K562 (cell line): ENCODE results near the gene ARV1. TPM values are rescaled to one million over a fixed set of nuclear protein-coding genes. Genes with fewer than 3 reads are reported as not detected.

Source experiments
- ATAC-seq: fragments of 200-7000 bp; cut with Tn5 transposase; 3 replicates; pipeline ENCODE4 v1.9.1; 2020; ENCODE audit warnings: moderate library complexity
- BruUV-seq: library from RNA; stranded (reverse); fragments of 400-500 nt; replicated peaks from 2 replicates; lab custom pipeline; 2021; lab: Mats Ljungman, UMichigan
- CTCF ChIA-PET: fragments of 300-600 bp; formaldehyde crosslinking; extraction: SDS; loops from one replicate; lab custom pipeline; 2021; ENCODE audit warnings: low intra/inter-chr PET ratio; lab: Yijun Ruan, JAX
- POLR2A ChIA-PET: fragments of 300-600, 350-650 bp; sonication (Branson Sonifier 250); formaldehyde crosslinking; extraction: SDS; loops from one replicate; lab custom pipeline; 2021; ENCODE audit warnings: antibody characterized with exemption, inconsistent platforms; lab: Yijun Ruan, JAX
- DNase-seq, 4 experiments: peaks; one replicate each; pipeline versions ENCODE4 v3.0.0 to v3.0.0-alpha.2; 2011 to 2018; ENCODE audit warnings: low spot score in 3 of 4, mixed read lengths in 3 of 4; ENCODE audit errors: extremely low read depth in 1 of 4
- FAIRE-seq: peaks from 2 replicates; lab custom pipeline; 2011; peaks lifted over from hg19 to GRCh38; lab: Jason Lieb, UNC
- H2AFZ ChIP-seq: 2 replicates; pipeline ENCODE4 v1.6.0; 2011; ENCODE audit warnings: low read depth, low read length, control low read depth, inconsistent platforms
- H3K27ac ChIP-seq: fragments of 200-600 bp; 3 replicates; pipeline ENCODE4 v1.8.0; 2011; ENCODE audit warnings: low read depth, mild to moderate bottlenecking, control low read depth, inconsistent platforms, low read length, moderate library complexity, mixed read lengths; ENCODE audit errors: extremely low read depth
- H3K27me3 ChIP-seq, 2 experiments: fragments of 300-600 bp in 1 of 2; 2 replicates in 1 of 2; 3 replicates in 1 of 2; pipeline versions ENCODE4 v1.6.0 to v1.8.0; 2011; ENCODE audit warnings: inconsistent platforms in 2 of 2, low read length in 2 of 2, mild to moderate bottlenecking in 1 of 2, mixed read lengths in 1 of 2, moderate library complexity in 1 of 2; ENCODE audit not compliant: control insufficient read depth in 2 of 2, insufficient read depth in 2 of 2
- H3K36me3 ChIP-seq: fragments of 300-600 bp; 3 replicates; pipeline ENCODE4 v1.8.0; 2011; ENCODE audit warnings: mild to moderate bottlenecking, low read length, inconsistent platforms; ENCODE audit not compliant: control insufficient read depth, insufficient read depth
- H3K4me1 ChIP-seq, 2 experiments: fragments of 200-600 bp in 1 of 2; replicated peaks in 1 of 2; 2 replicates in 1 of 2; 3 replicates in 1 of 2; pipeline versions ENCODE4 v1.5.1 to v1.8.0; 2011; ENCODE audit warnings: inconsistent platforms in 2 of 2, low read length in 2 of 2, mild to moderate bottlenecking in 1 of 2, mixed read lengths in 1 of 2, moderate library complexity in 1 of 2; ENCODE audit not compliant: control insufficient read depth in 2 of 2, insufficient read depth in 2 of 2
- H3K4me2 ChIP-seq: 2 replicates; pipeline ENCODE4 v1.6.1; 2011; ENCODE audit warnings: low read length, control low read depth, inconsistent platforms, mixed read lengths; ENCODE audit not compliant: insufficient read depth
- H3K4me3 ChIP-seq: fragments of 200-600 bp; sonication (generic), shearing (Covaris generic); 2 replicates; pipeline ENCODE4 v1.5.1; 2016; ENCODE audit warnings: control low read depth, inconsistent platforms
- H3K79me2 ChIP-seq: fragments of 200-600 bp; 3 replicates; pipeline ENCODE4 v1.8.0; 2011; ENCODE audit warnings: low read length, inconsistent platforms; ENCODE audit not compliant: control insufficient read depth, insufficient read depth
- H3K9ac ChIP-seq, 2 experiments: 2 replicates each; pipeline versions ENCODE4 v1.6.0 to v1.6.1; 2011; ENCODE audit warnings: low read depth in 2 of 2, low read length in 2 of 2, control low read depth in 1 of 2, inconsistent platforms in 1 of 2, mild to moderate bottlenecking in 1 of 2, mixed read lengths in 1 of 2; ENCODE audit not compliant: insufficient read depth in 1 of 2
- H3K9me1 ChIP-seq: one replicate; pipeline ENCODE4 v1.6.0; 2011; ENCODE audit warnings: inconsistent platforms, mild to moderate bottlenecking, low read length, moderate library complexity; ENCODE audit not compliant: control insufficient read depth, insufficient read depth
- H3K9me3 ChIP-seq: replicated peaks from 2 replicates; pipeline ENCODE4 v1.5.1; 2011; ENCODE audit warnings: low read depth, low read length, inconsistent platforms; ENCODE audit not compliant: control insufficient read depth, insufficient read depth
- H4K20me1 ChIP-seq: replicated peaks from 2 replicates; pipeline ENCODE4 v1.6.1; 2011; ENCODE audit warnings: low read length, inconsistent platforms, mixed read lengths; ENCODE audit not compliant: control insufficient read depth, insufficient read depth
- ARID1B ChIP-seq: fragments of 450-650 bp; IDR thresholded peaks from 2 replicates; pipeline ENCODE4 v1.6.1; 2016; ENCODE audit warnings: antibody characterized with exemption, mild to moderate bottlenecking, inconsistent platforms
- C11orf30 ChIP-seq: fragments of 450-650 bp; IDR thresholded peaks from 2 replicates; pipeline ENCODE4 v1.6.1; 2016; ENCODE audit warnings: low read depth, mild to moderate bottlenecking
- HLTF ChIP-seq: fragments of 450-650 bp; IDR thresholded peaks from 2 replicates; pipeline ENCODE4 v1.6.1; 2016
- HMBOX1 ChIP-seq: sonication (generic); IDR thresholded peaks from 2 replicates; pipeline ENCODE4 v1.6.1; 2016
- IRF1 ChIP-seq: sonication (generic); formaldehyde crosslinking; IDR thresholded peaks from 2 replicates; pipeline ENCODE4 v1.8.0; 2022; ENCODE audit warnings: missing genetic modification reagents, mild to moderate bottlenecking, borderline replicate concordance
- L3MBTL2 ChIP-seq: fragments of 450-650 bp; IDR thresholded peaks from 2 replicates; pipeline ENCODE4 v1.6.1; 2016; ENCODE audit warnings: mild to moderate bottlenecking, moderate library complexity
- MEIS2 ChIP-seq: fragments of 450-650 bp; IDR thresholded peaks from 2 replicates; pipeline ENCODE4 v1.6.1; 2014; ENCODE audit warnings: mild to moderate bottlenecking; ENCODE audit not compliant: partially characterized antibody
- PCBP2 ChIP-seq: fragments of 200-400 bp; formaldehyde crosslinking; IDR thresholded peaks from 2 replicates; pipeline ENCODE4 v1.6.1; 2018; ENCODE audit warnings: low read length, low read depth, mild to moderate bottlenecking, moderate library complexity; ENCODE audit not compliant: poor library complexity, severe bottlenecking
- TEAD1 ChIP-seq, 2 experiments: fragments of 450-650 bp in 1 of 2; sonication (generic) in 1 of 2; formaldehyde crosslinking; IDR thresholded peaks; 2 replicates each; pipeline versions ENCODE4 v1.4.0 to v1.8.0; 2020 to 2022; ENCODE audit warnings: mild to moderate bottlenecking in 2 of 2, missing genetic modification reagents in 1 of 2
- TRIM28 ChIP-seq: fragments of 450-650 bp; IDR thresholded peaks from 2 replicates; pipeline ENCODE4 v1.6.1; 2017
- ZC3H4 ChIP-seq: sonication (generic); formaldehyde crosslinking; IDR thresholded peaks from 2 replicates; pipeline ENCODE4 v1.9.0; 2021; ENCODE audit warnings: missing genetic modification reagents, borderline replicate concordance
- ZNF175 ChIP-seq: fragments of 200-800 bp; sonication (Bioruptor generic); IDR thresholded peaks from 2 replicates; pipeline ENCODE4 v1.6.1; 2016; ENCODE audit warnings: low read depth, mild to moderate bottlenecking, missing genetic modification characterization, missing compliant biosample characterization
- ZNF184 ChIP-seq: sonication (generic); formaldehyde crosslinking; IDR thresholded peaks from 2 replicates; pipeline ENCODE4 v1.5.0; 2020; ENCODE audit warnings: missing genetic modification reagents
- ZNF239 ChIP-seq: fragments of 250-450 bp; sonication (Bioruptor Pico); IDR thresholded peaks from 2 replicates; pipeline ENCODE4 v1.4.0; 2020; ENCODE audit warnings: mild to moderate bottlenecking
- ZNF384 ChIP-seq: IDR thresholded peaks from 2 replicates; pipeline ENCODE4 v1.6.1; 2012; ENCODE audit warnings: low read depth, low read length, improper control_type of control experiment
- ZNF551 ChIP-seq: fragments of 250-450 bp; sonication (Bioruptor Pico); IDR thresholded peaks from 2 replicates; pipeline ENCODE4 v1.5.0; 2021; ENCODE audit warnings: mild to moderate bottlenecking, moderate library complexity
- ZNF639 ChIP-seq, 2 experiments: fragments of 200-800 bp in 1 of 2; sonication (Bioruptor generic) in 1 of 2; sonication (generic) in 1 of 2; formaldehyde crosslinking in 1 of 2; IDR thresholded peaks in 1 of 2; conservative IDR thresholded peaks in 1 of 2; 2 replicates each; pipeline versions ENCODE4 v1.5.0 to v1.6.1; 2016 to 2020; ENCODE audit warnings: missing compliant biosample characterization in 1 of 2, missing genetic modification characterization in 1 of 2, missing genetic modification reagents in 1 of 2
- WGBS: fragments of 100-300 bp; shearing (Covaris generic); methylation state at CpG from one replicate; pipeline ENCODE4 v1.1.6; 2016; ENCODE audit warnings: low coverage, mixed read lengths; ENCODE audit not compliant: insufficient coverage; ENCODE audit errors: missing lambda C conversion rate; 5-methylcytosine and 5-hydroxymethylcytosine counted together
- in situ Hi-C: fragments of 300-500 bp; cut with MboI; formaldehyde crosslinking; loops from 4 replicates; pipeline ENCODE4 v1.15.0; 2018; ENCODE audit warnings: inconsistent platforms, mixed read lengths
- intact Hi-C: fragments of 100-400 bp; cut with micrococcal nuclease; formaldehyde crosslinking; loops from 2 replicates; pipeline ENCODE4 v1.14.2; 2022
- polyA plus RNA-seq, 8 experiments: library from polyadenylated mRNA; depleted of rRNA in 4 of 8; stranded (reverse) in 5 of 8; unstranded in 3 of 8; fragments of >200 nt; fragmentation: Nextera tagmentation in 2 of 8; fragmentation: Illumina TruSeq in 1 of 8; extraction: Ambion mirVana in 2 of 8; extraction: Trizol in 1 of 8; gene quantifications; 2 replicates each; pipeline versions ENCODE4 v1.2.1 to v1.2.3, GENCODE V29; 2011 to 2014; ENCODE audit warnings: inconsistent platforms in 1 of 8, missing spikeins in 1 of 8
- total RNA-seq, 7 experiments: library from RNA; depleted of rRNA in 6 of 7; stranded (reverse); fragments of >200 nt in 6 of 7; fragmentation: Illumina TruSeq in 2 of 7; extraction: Trizol in 2 of 7; gene quantifications; 2 replicates each; pipeline versions ENCODE4 v1.2.1 to v1.2.3, GENCODE V29; 2011 to 2021; ENCODE audit warnings: low replicate concordance in 1 of 7

Gene ARV1
- total and polyA plus RNA-seq, 9 of the 15 experiments (the other 6 are each of a cell fraction or from before 2014, with no cell fraction given) = 54.8 to 139 (median 74.0) TPM

- Histone ChIP-seq H4K20me1 (peaks cover 16% of the 10 kb centered on the region; the same call in 1 of the 2 replicates), H3K36me3 (peaks cover 16% of the 10 kb centered on the region; the same call in 1 of the 3 replicates), H3K4me3 (no peak overlapping the region), H3K9me1 (no peaks in the 10 kb centered on the region), H3K9ac (peak overlapping the region; percentile 6 to 81; a peak in 1 of 4 replicates), H3K9me3 (no peaks in the 10 kb centered on the region), H3K4me1 (peaks cover 30 to 48% of the 10 kb centered on the region in 2 experiments), H3K4me2 (peak overlapping the region; percentile 20), H3K27me3 (no peaks in the 10 kb centered on the region), H3K79me2 (peaks cover 65% of the 10 kb centered on the region), H2AFZ (no peak overlapping the region), H3K27ac (no peak overlapping the region)
- ChIA-PET CTCF (no interaction called here), POLR2A (interaction anchor here (0.7 to 3.0 kb wide), 9 partner anchors 7 to 103 kb away, joined by 3 to 12 read pairs (median 9); no protein-coding TSS in a partner anchor)
- 42% methylated on average over 13 of the region's 13 CpGs for WGBS
- BruUV-seq = no TSS peak
- intact Hi-C loops (loop anchor here (2.0 to 5.0 kb wide), 2 partner anchors 41 to 164 kb away; no protein-coding TSS in a partner anchor), in situ Hi-C loops (no loop called here)
- no peak for ATAC-seq
- no peak for DNase-seq
- FAIRE-seq = no peak
- TF ChIP-seq PCBP2 = no peak
- 0 out of 2 replicates have a peak, but pooled peaks have one; percentile 7 for TF ChIP-seq ZNF175 (CRISPR knock-in tag)
- peak in 1 of 2 experiments; percentile 83; a peak in 2 of 4 replicates for TF ChIP-seq TEAD1 (CRISPR knock-in tag; IDR thresholded peaks at IDR 0.05)
- peak; percentile 54 for TF ChIP-seq MEIS2
- TF ChIP-seq IRF1 = no peak
- TF ChIP-seq ZC3H4 (CRISPR knock-in tag) = no peak
- TF ChIP-seq TRIM28 = 0 out of 2 replicates have a peak, but pooled peaks have one; percentile 18
- TF ChIP-seq ZNF384 = no peak
- TF ChIP-seq ARID1B = 0 out of 2 replicates have a peak, but pooled peaks have one; percentile 9
- 0 out of 2 replicates have a peak, but pooled peaks have one; percentile 21 for TF ChIP-seq L3MBTL2
- 0 out of 4 replicates have a peak, but pooled peaks of 1 of the 2 experiments have one; percentile 29 for TF ChIP-seq ZNF639 (CRISPR knock-in tag; conservative IDR thresholded peaks at IDR 0.05 in 1 of 2, IDR thresholded peaks at IDR 0.05 in 1 of 2)
- no peak for TF ChIP-seq ZNF551 (CRISPR knock-in tag)
- TF ChIP-seq C11orf30 = no peak
- peak; percentile 81 for TF ChIP-seq ZNF239
- TF ChIP-seq ZNF184 (CRISPR knock-in tag) = no peak
- TF ChIP-seq HMBOX1 = 0 out of 2 replicates have a peak, but pooled peaks have one; percentile 22
- TF ChIP-seq HLTF = no peak
These were observed 59.0 kb downstream of the ARV1 start for GRCh38 chr1:231037585-231038517.
